Natural killer cell (primary cell): Measurements from ENCODE around the gene SHC2. TPM values are rescaled to one million over a fixed set of nuclear protein-coding genes. Genes with fewer than 3 reads are reported as not detected.

Experiments used
- ATAC-seq, 3 donors: fragments of 150-1000 bp in 2 of 3; fragments of 200-7000 bp in 1 of 3; cut with Tn5 transposase; 1 replicate in 1 of 3; 2 replicates in 2 of 3; pipeline ENCODE4 v1.10.0; 2021; ENCODE audit warnings: mild to moderate bottlenecking in 2 of 3, moderate library complexity in 2 of 3
- DNase-seq, 2 donors: peaks; one replicate each; pipeline versions ENCODE4 v3.0.0 to v3.0.0-alpha.2; 2013 to 2021; ENCODE audit warnings: mixed read lengths in 1 of 2
- H3K27ac ChIP-seq: one replicate; pipeline ENCODE4 v1.5.1; 2013; ENCODE audit warnings: mild to moderate bottlenecking, low read length
- H3K27me3 ChIP-seq: one replicate; pipeline ENCODE4 v1.6.1; 2013; ENCODE audit warnings: low read length; ENCODE audit not compliant: control insufficient read depth, insufficient read depth
- H3K36me3 ChIP-seq: one replicate; pipeline ENCODE4 v1.6.1; 2013; ENCODE audit warnings: low read length; ENCODE audit not compliant: control insufficient read depth, insufficient read depth
- H3K4me1 ChIP-seq: one replicate; pipeline ENCODE4 v1.6.1; 2013; ENCODE audit warnings: low read length; ENCODE audit not compliant: control insufficient read depth, insufficient read depth
- H3K4me3 ChIP-seq: one replicate; pipeline ENCODE4 v1.5.1; 2013; ENCODE audit warnings: low read length
- H3K9me3 ChIP-seq: one replicate; pipeline ENCODE4 v1.6.1; 2013; ENCODE audit warnings: low read length; ENCODE audit not compliant: control insufficient read depth, insufficient read depth
- H3K27ac Mint-ChIP-seq, 2 donors: one replicate each; pipeline ENCODE4 v1.8.0; 2022; ENCODE audit warnings: mild to moderate bottlenecking in 2 of 2, mixed read lengths in 2 of 2, moderate library complexity in 1 of 2
- H3K27me3 Mint-ChIP-seq, 2 donors: one replicate each; pipeline ENCODE4 v1.8.0; 2022; ENCODE audit warnings: low read depth in 2 of 2, mixed read lengths in 2 of 2
- H3K36me3 Mint-ChIP-seq: one replicate; pipeline ENCODE4 v1.8.0; 2022; ENCODE audit warnings: mixed read lengths
- H3K4me1 Mint-ChIP-seq, 2 donors: one replicate each; pipeline ENCODE4 v1.8.0; 2022; ENCODE audit warnings: mixed read lengths in 2 of 2
- H3K4me3 Mint-ChIP-seq: one replicate; pipeline ENCODE4 v1.8.0; 2022; ENCODE audit warnings: mild to moderate bottlenecking, moderate library complexity, mixed read lengths
- H3K9me3 Mint-ChIP-seq, 2 donors: one replicate each; pipeline ENCODE4 v1.8.0; 2022; ENCODE audit warnings: mixed read lengths in 2 of 2
- CTCF ChIP-seq: fragments of 200-600 bp; IDR thresholded peaks from one replicate; pipeline ENCODE4 v1.8.0; 2022; ENCODE audit warnings: antibody characterized with exemption
- WGBS: methylation state at CpG from one replicate; pipeline ENCODE4 v1.1.7; 2013; ENCODE audit warnings: missing lambda C conversion rate; ENCODE audit not compliant: insufficient coverage; 5-methylcytosine and 5-hydroxymethylcytosine counted together
- intact Hi-C: fragments of 100-400 bp; cut with micrococcal nuclease; formaldehyde crosslinking; loops from one replicate; pipeline ENCODE4 v1.14.2; 2022
- total RNA-seq, 4 donors: library from RNA; stranded (reverse); fragments of 120-200 nt in 1 of 4; gene quantifications; one replicate each; pipeline versions ENCODE4 v1.2.3 to v1.2.4, GENCODE V29; 2013 to 2022

Gene SHC2
- total RNA-seq, 3 donors from 2014 or later (not counting 1 experiment from before 2014, with no cell fraction given): 0.75 TPM; not detected in 2

- no peak for DNase-seq
- H3K27ac ChIP-seq: no peak overlapping the region
- H3K27me3 ChIP-seq: no peaks in the 10 kb centered on the region
- H3K27ac Mint-ChIP-seq: no peak overlapping the region
- no peak for ATAC-seq
- H3K4me1 ChIP-seq: peaks cover 16% of the 10 kb centered on the region
- peaks cover 3% of the 10 kb centered on the region for H3K9me3 ChIP-seq
- peaks cover 0 to 10% of the 10 kb centered on the region in 2 donors for H3K27me3 Mint-ChIP-seq
- no peaks in the 10 kb centered on the region for H3K36me3 Mint-ChIP-seq
- peaks cover 13 to 14% of the 10 kb centered on the region in 2 donors for H3K9me3 Mint-ChIP-seq
- no peak for TF ChIP-seq CTCF
- WGBS: 88% methylated on average over 22 of the region's 22 CpGs
- no peaks in the 10 kb centered on the region for H3K36me3 ChIP-seq
- no peak overlapping the region for H3K4me3 Mint-ChIP-seq
- H3K4me1 Mint-ChIP-seq: peaks cover 1 to 25% of the 10 kb centered on the region in 2 donors
- H3K4me3 ChIP-seq: no peak overlapping the region
- intact Hi-C loops: no loop called here
Observed at GRCh38 chr19:485077-485476, 24.2 kb upstream of the SHC2 start.

- TF ChIP-seq CTCF: no peak
- Histone ChIP-seq H3K4me3 (no peak overlapping the region), H3K4me1 (peaks cover 15% of the 10 kb centered on the region), H3K36me3 (no peaks in the 10 kb centered on the region), H3K27me3 (no peaks in the 10 kb centered on the region), H3K9me3 (peaks cover 3% of the 10 kb centered on the region), H3K27ac (no peak overlapping the region)
- peaks cover 13 to 17% of the 10 kb centered on the region in 2 donors for H3K9me3 Mint-ChIP-seq
- peaks cover 5 to 26% of the 10 kb centered on the region in 2 donors for H3K4me1 Mint-ChIP-seq
- intact Hi-C loops: no loop called here
- no peaks in the 10 kb centered on the region for H3K36me3 Mint-ChIP-seq
- no peak for ATAC-seq
- peaks cover 0 to 10% of the 10 kb centered on the region in 2 donors for H3K27me3 Mint-ChIP-seq
- WGBS: 70% methylated on average over 15 of the region's 15 CpGs
- DNase-seq: no peak
- H3K4me3 Mint-ChIP-seq: no peak overlapping the region
- H3K27ac Mint-ChIP-seq: no peak overlapping the region
Observed at GRCh38 chr19:484494-484893, 23.7 kb upstream of the SHC2 start.

- Mint-ChIP-seq H3K36me3 (no peaks in the 10 kb centered on the region), H3K9me3 (peaks cover 13 to 17% of the 10 kb centered on the region in 2 donors), H3K27ac (no peak overlapping the region), H3K4me3 (no peak overlapping the region), H3K4me1 (peaks cover 5 to 24% of the 10 kb centered on the region in 2 donors), H3K27me3 (peaks cover 0 to 10% of the 10 kb centered on the region in 2 donors)
- intact Hi-C loops: no loop called here
- no peak for TF ChIP-seq CTCF
- WGBS: 70% methylated on average over 21 of the region's 21 CpGs
- peaks cover 12% of the 10 kb centered on the region for H3K4me1 ChIP-seq
- no peaks in the 10 kb centered on the region for H3K36me3 ChIP-seq
- no peak overlapping the region for H3K27ac ChIP-seq
- H3K4me3 ChIP-seq: no peak overlapping the region
- H3K27me3 ChIP-seq: no peaks in the 10 kb centered on the region
- DNase-seq (no peak), ATAC-seq (no peak)
- peaks cover 3% of the 10 kb centered on the region for H3K9me3 ChIP-seq
Observed at GRCh38 chr19:483332-484072, 22.7 kb upstream of the SHC2 start.
